B cell (primary cell): ENCODE data around the gene CD8A. TPM values are rescaled to one million over a fixed set of nuclear protein-coding genes. Genes with fewer than 3 reads are reported as not detected.
"Not testable (repeated sequence)": the region's sequence is repeated elsewhere in the genome, so short reads cannot be mapped to it uniquely, and the experiment has no call there.

Source experiments
- ATAC-seq: fragments of 200-7000 bp; cut with Tn5 transposase; one replicate; pipeline ENCODE4 v1.10.0; 2021; ENCODE audit warnings: low read depth, mild to moderate bottlenecking, moderate number of reproducible peaks, moderate library complexity
- CTCF ChIA-PET: fragments of 350-600 bp; sonication (Branson Sonifier 250); formaldehyde crosslinking; loops from one replicate; lab custom pipeline; 2021; ENCODE audit warnings: antibody characterized with exemption, inconsistent platforms; lab: Charles Lee
- POLR2A ChIA-PET: fragments of 350-600 bp; sonication (Branson Sonifier 250); formaldehyde crosslinking; loops from one replicate; lab custom pipeline; 2021; ENCODE audit warnings: antibody characterized with exemption; lab: Charles Lee
- DNase-seq: peaks from one replicate; pipeline ENCODE4 v3.0.0; 2013
- H2AFZ ChIP-seq: 2 replicates; pipeline ENCODE4 v1.6.1; 2012; ENCODE audit warnings: mild to moderate bottlenecking, low read depth, low read length; ENCODE audit not compliant: insufficient read depth, poor library complexity, severe bottlenecking
- H3K27ac ChIP-seq, 2 donors: 1 replicate in 1 of 2; 2 replicates in 1 of 2; pipeline ENCODE4 v1.5.1; 2012 to 2013; ENCODE audit warnings: low read length in 2 of 2, mild to moderate bottlenecking in 2 of 2, moderate library complexity in 1 of 2
- H3K27me3 ChIP-seq, 4 experiments: fragments of 200-600 bp in 1 of 4; sonication (generic) in 1 of 4; replicated peaks in 1 of 4; 1 replicate in 2 of 4; 2 replicates in 2 of 4; pipeline versions ENCODE4 v1.6.1 to v1.7.0; 2013 to 2016; ENCODE audit warnings: low read length in 3 of 4, mild to moderate bottlenecking in 2 of 4, mixed read lengths in 1 of 4, moderate library complexity in 1 of 4; ENCODE audit not compliant: insufficient read depth in 4 of 4, control insufficient read depth in 3 of 4; ENCODE audit errors: control extremely low read depth in 1 of 4
- H3K36me3 ChIP-seq, 2 experiments: replicated peaks in 1 of 2; 1 replicate in 1 of 2; 2 replicates in 1 of 2; pipeline versions ENCODE4 v1.6.1 to v1.7.1; 2013; ENCODE audit warnings: low read length in 1 of 2; ENCODE audit not compliant: insufficient read depth in 2 of 2, control insufficient read depth in 1 of 2; ENCODE audit errors: control extremely low read depth in 1 of 2, extremely low read depth in 1 of 2
- H3K4me1 ChIP-seq, 2 donors: fragments of 200-600 bp in 1 of 2; sonication (generic) in 1 of 2; 1 replicate in 1 of 2; 2 replicates in 1 of 2; pipeline versions ENCODE4 v1.5.1 to v1.6.1; 2013 to 2017; ENCODE audit warnings: low read length in 2 of 2; ENCODE audit not compliant: control insufficient read depth in 2 of 2, insufficient read depth in 2 of 2
- H3K4me2 ChIP-seq: replicated peaks from 2 replicates; pipeline ENCODE3; 2012; ENCODE audit warnings: mild to moderate bottlenecking, low read depth, low read length; ENCODE audit not compliant: poor library complexity, severe bottlenecking
- H3K4me3 ChIP-seq, 5 experiments: fragments of 200-600 bp in 1 of 5; sonication (generic) in 1 of 5; 1 replicate in 3 of 5; 2 replicates in 2 of 5; pipeline versions ENCODE4 v1.5.1 to v1.7.0; 2011 to 2016; ENCODE audit warnings: low read length in 4 of 5, mild to moderate bottlenecking in 4 of 5, low read depth in 2 of 5, control low read depth in 1 of 5, moderate library complexity in 1 of 5; ENCODE audit not compliant: insufficient read depth in 1 of 5; ENCODE audit errors: control extremely low read depth in 1 of 5, extremely low read depth in 1 of 5
- H3K79me2 ChIP-seq: fragments of 200-600 bp; sonication (generic); one replicate; pipeline ENCODE4 v1.6.0; 2016; ENCODE audit warnings: low read length; ENCODE audit not compliant: control insufficient read depth, insufficient read depth
- H3K9ac ChIP-seq: fragments of 200-600 bp; sonication (generic); 2 replicates; pipeline ENCODE4 v1.6.1; 2017; ENCODE audit warnings: mild to moderate bottlenecking, low read length, moderate library complexity
- H3K9me3 ChIP-seq, 3 donors: one replicate each; pipeline versions ENCODE4 v1.6.1 to v1.7.1; 2013; ENCODE audit warnings: low read length in 2 of 3; ENCODE audit not compliant: control insufficient read depth in 2 of 3, insufficient read depth in 1 of 3; ENCODE audit errors: control extremely low read depth in 1 of 3
- H4K20me1 ChIP-seq: 2 replicates; pipeline ENCODE4 v1.6.0; 2012; ENCODE audit warnings: mild to moderate bottlenecking, low read length; ENCODE audit not compliant: insufficient read depth, control insufficient read depth, poor library complexity, severe bottlenecking
- H3K27ac Mint-ChIP-seq: one replicate; pipeline ENCODE4 v1.8.0; 2021; ENCODE audit warnings: mixed read lengths
- H3K27me3 Mint-ChIP-seq: one replicate; pipeline ENCODE4 v1.8.0; 2021; ENCODE audit warnings: mixed read lengths
- H3K4me1 Mint-ChIP-seq: one replicate; pipeline ENCODE4 v1.8.0; 2021; ENCODE audit warnings: mixed read lengths
- H3K4me3 Mint-ChIP-seq: one replicate; pipeline ENCODE4 v1.8.0; 2021; ENCODE audit warnings: mixed read lengths
- H3K9me3 Mint-ChIP-seq: one replicate; pipeline ENCODE4 v1.8.0; 2022; ENCODE audit warnings: mixed read lengths; ENCODE audit not compliant: insufficient read depth
- EZH2 ChIP-seq: IDR thresholded peaks from 2 replicates; pipeline ENCODE4 v1.6.1; 2012; ENCODE audit warnings: borderline replicate concordance, low read depth, mild to moderate bottlenecking, moderate library complexity, low read length; ENCODE audit not compliant: insufficient read depth, poor library complexity, severe bottlenecking
- WGBS: methylation state at CpG from one replicate; pipeline ENCODE4 v1.1.5; 2013; ENCODE audit warnings: missing lambda C conversion rate; ENCODE audit not compliant: insufficient coverage; 5-methylcytosine and 5-hydroxymethylcytosine counted together
- intact Hi-C: fragments of 100-400 bp; cut with micrococcal nuclease; formaldehyde crosslinking; loops from one replicate; pipeline ENCODE4 v1.10.0; 2022
- polyA plus RNA-seq: library from polyadenylated mRNA; depleted of rRNA; stranded (reverse); fragments of >200 nt; gene quantifications from 2 replicates; pipeline ENCODE4 v1.2.3, GENCODE V29; 2012
- total RNA-seq, 2 donors: library from RNA; stranded (reverse); fragments of 120-200 nt in 1 of 2; gene quantifications; 1 replicate in 1 of 2; 2 replicates in 1 of 2; pipeline versions ENCODE4 v1.2.3 to v1.2.4, GENCODE V29; 2013 to 2022
- TF ChIP-seq, protein P1 (sequence below): fragments of 200-600 bp; IDR thresholded peaks from one replicate; pipeline ENCODE4 v1.8.0; 2022; ENCODE audit warnings: antibody characterized with exemption, mild to moderate bottlenecking

CD8A gene
- total and polyA plus RNA-seq, 2 donors (not counting 1 experiment from before 2014, with no cell fraction given), result 0.49 to 0.76 TPM

DNA sequence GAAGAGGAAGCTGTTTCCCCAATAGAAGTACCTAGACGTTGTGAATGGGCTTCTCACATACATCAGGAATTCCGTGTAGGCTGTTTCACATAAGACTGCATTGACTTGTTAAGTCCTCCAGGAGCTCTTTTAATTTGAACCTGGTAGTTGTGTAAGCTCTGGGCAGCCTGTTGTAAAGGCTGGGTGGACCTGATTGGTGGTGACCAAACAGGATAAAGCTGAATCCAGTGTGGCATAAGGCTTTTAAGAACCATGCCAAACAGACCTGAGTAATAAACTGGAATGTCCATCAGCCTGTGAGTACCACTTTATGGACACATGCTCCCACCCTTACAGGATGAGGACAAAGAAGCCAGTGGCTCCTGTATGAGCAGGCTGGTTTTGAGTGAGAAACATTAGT, 46.6 kb downstream of the CD8A start:
- no peak overlapping the region for H2AFZ ChIP-seq
- peaks cover 2 to 13% of the 10 kb centered on the region in 2 experiments for H3K36me3 ChIP-seq
- ChIA-PET POLR2A (no interaction called here), CTCF (no interaction called here)
- no peak for TF ChIP-seq EZH2
- TF ChIP-seq, protein P1, sequence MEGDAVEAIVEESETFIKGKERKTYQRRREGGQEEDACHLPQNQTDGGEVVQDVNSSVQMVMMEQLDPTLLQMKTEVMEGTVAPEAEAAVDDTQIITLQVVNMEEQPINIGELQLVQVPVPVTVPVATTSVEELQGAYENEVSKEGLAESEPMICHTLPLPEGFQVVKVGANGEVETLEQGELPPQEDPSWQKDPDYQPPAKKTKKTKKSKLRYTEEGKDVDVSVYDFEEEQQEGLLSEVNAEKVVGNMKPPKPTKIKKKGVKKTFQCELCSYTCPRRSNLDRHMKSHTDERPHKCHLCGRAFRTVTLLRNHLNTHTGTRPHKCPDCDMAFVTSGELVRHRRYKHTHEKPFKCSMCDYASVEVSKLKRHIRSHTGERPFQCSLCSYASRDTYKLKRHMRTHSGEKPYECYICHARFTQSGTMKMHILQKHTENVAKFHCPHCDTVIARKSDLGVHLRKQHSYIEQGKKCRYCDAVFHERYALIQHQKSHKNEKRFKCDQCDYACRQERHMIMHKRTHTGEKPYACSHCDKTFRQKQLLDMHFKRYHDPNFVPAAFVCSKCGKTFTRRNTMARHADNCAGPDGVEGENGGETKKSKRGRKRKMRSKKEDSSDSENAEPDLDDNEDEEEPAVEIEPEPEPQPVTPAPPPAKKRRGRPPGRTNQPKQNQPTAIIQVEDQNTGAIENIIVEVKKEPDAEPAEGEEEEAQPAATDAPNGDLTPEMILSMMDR, result no peak
- Mint-ChIP-seq H3K27me3 (no peaks in the 10 kb centered on the region), H3K27ac (no peak overlapping the region), H3K9me3 (no peaks in the 10 kb centered on the region), H3K4me1 (peaks cover 42% of the 10 kb centered on the region), H3K4me3 (no peak overlapping the region)
- H3K27ac ChIP-seq, result no peak overlapping the region
- DNase-seq, result no peak
- no peak overlapping the region for H3K4me2 ChIP-seq
- no peak for ATAC-seq
- H4K20me1 ChIP-seq, result peaks cover 46% of the 10 kb centered on the region
- H3K9ac ChIP-seq, result no peak overlapping the region
- intact Hi-C loops, result no loop called here
- H3K79me2 ChIP-seq, result peaks cover 58% of the 10 kb centered on the region
- WGBS, result no CpG with 5 or more reads among the region's 2 CpGs
- no peaks in the 10 kb centered on the region for H3K27me3 ChIP-seq
- H3K9me3 ChIP-seq, result no peaks in the 10 kb centered on the region
- peaks cover 5 to 12% of the 10 kb centered on the region in 2 donors for H3K4me1 ChIP-seq
- no peak overlapping the region for H3K4me3 ChIP-seq

DNA sequence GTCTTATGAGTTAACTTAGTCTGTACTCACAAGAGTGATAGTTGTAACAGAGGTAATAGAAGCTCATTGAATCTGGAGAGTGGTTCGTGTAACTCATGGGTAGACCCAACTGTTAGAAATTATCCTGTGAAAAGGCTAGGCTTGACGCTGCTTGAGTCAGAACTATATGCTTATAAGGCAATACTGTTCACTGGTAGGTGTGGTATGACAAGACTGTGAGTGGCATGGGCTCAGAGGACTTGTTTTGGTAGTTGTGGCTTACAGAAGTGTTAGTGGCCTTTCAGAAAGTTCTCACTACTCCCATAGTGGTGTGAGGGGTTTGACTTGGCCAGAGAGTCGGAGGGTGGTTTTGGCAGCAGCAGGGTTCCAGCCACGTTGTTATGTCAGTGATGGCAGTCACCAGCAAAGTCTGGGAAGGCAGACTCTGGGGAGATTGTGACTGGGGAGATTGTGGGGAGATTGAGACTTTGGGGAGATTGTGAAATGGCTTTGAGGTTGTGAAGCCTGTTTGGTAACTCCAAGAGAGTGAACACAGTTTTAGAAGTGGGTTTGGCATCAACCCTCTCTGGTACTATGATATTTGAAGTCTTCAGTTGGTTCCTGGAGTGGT, 48.7 kb downstream of the CD8A start:
- ATAC-seq, CTCF ChIA-PET, H2AFZ ChIP-seq, H3K27ac ChIP-seq, H3K4me3 Mint-ChIP-seq, H3K27ac Mint-ChIP-seq, H3K27me3 Mint-ChIP-seq, H3K4me3 ChIP-seq, H3K4me1 ChIP-seq, DNase-seq, H3K9me3 ChIP-seq, H3K9me3 Mint-ChIP-seq, H3K27me3 ChIP-seq, H3K4me2 ChIP-seq, H3K9ac ChIP-seq, intact Hi-C loops, POLR2A ChIA-PET: not testable (repeated sequence)
- peaks cover 38% of the 10 kb centered on the region for H3K79me2 ChIP-seq
- no CpG with 5 or more reads among the region's 4 CpGs for WGBS
- H3K36me3 ChIP-seq, result peaks cover 2 to 13% of the 10 kb centered on the region in 2 experiments
- peaks cover 33% of the 10 kb centered on the region for H4K20me1 ChIP-seq
- peaks cover 28% of the 10 kb centered on the region for H3K4me1 Mint-ChIP-seq

- H2AFZ ChIP-seq, POLR2A ChIA-PET: not testable (repeated sequence)
Measured at GRCh38 chr2:86739889-86740288, 50.8 kb downstream of the CD8A start.

More at GRCh38 chr2:86739889-86740288, 50.8 kb downstream of the CD8A start:
- H3K9me3 Mint-ChIP-seq, intact Hi-C loops, DNase-seq, H3K27ac ChIP-seq, H3K4me3 Mint-ChIP-seq, H3K27me3 Mint-ChIP-seq, H3K27me3 ChIP-seq, H3K9ac ChIP-seq, H3K4me1 ChIP-seq, ATAC-seq, H3K4me2 ChIP-seq, H3K4me3 ChIP-seq, CTCF ChIA-PET, H3K9me3 ChIP-seq, H3K27ac Mint-ChIP-seq: not testable (repeated sequence)
- H3K79me2 ChIP-seq, result peaks cover 22% of the 10 kb centered on the region
- peaks cover 14% of the 10 kb centered on the region for H4K20me1 ChIP-seq
- peaks cover 2 to 13% of the 10 kb centered on the region in 2 experiments for H3K36me3 ChIP-seq
- H3K4me1 Mint-ChIP-seq, result peaks cover 10% of the 10 kb centered on the region
- no CpG with 5 or more reads among the region's 11 CpGs for WGBS
